HepG2 (cell line): ENCODE results near the gene ZBTB1.
A peak's percentile ranks its signal among the peaks of the same experiment; 100 is the strongest.

ENCODE experiments used
- ELK4 ChIP-seq: sonication (generic); formaldehyde crosslinking; IDR thresholded peaks from 2 replicates; pipeline ENCODE4 v1.9.0; 2021; ENCODE audit warnings: missing genetic modification reagents, borderline replicate concordance
- FOXA1 ChIP-seq, 2 experiments: fragments of 450-650 bp in 1 of 2; sonication (generic) in 1 of 2; formaldehyde crosslinking in 1 of 2; IDR thresholded peaks; 2 replicates each; pipeline versions ENCODE4 v1.4.0 to v1.6.1; 2016 to 2020; ENCODE audit warnings: missing genetic modification reagents in 1 of 2
- PRPF4 ChIP-seq: fragments of 200-400 bp; formaldehyde crosslinking; IDR thresholded peaks from 2 replicates; pipeline ENCODE4 v1.6.1; 2016; ENCODE audit warnings: low read length, low read depth; ENCODE audit not compliant: poor library complexity, severe bottlenecking
- SMARCE1 ChIP-seq: fragments of 450-650 bp; IDR thresholded peaks from 2 replicates; pipeline ENCODE4 v1.6.1; 2017; ENCODE audit warnings: borderline replicate concordance
- ZNF75D ChIP-seq: sonication (generic); formaldehyde crosslinking; IDR thresholded peaks from 2 replicates; pipeline ENCODE4 v1.8.1; 2023; ENCODE audit warnings: missing genetic modification reagents, mild to moderate bottlenecking, borderline replicate concordance
- TF ChIP-seq, protein P1 (sequence below): sonication (generic); formaldehyde crosslinking; IDR thresholded peaks from 2 replicates; pipeline ENCODE4 v1.5.1; 2020; ENCODE audit warnings: mild to moderate bottlenecking, missing genetic modification reagents, moderate library complexity

DNA sequence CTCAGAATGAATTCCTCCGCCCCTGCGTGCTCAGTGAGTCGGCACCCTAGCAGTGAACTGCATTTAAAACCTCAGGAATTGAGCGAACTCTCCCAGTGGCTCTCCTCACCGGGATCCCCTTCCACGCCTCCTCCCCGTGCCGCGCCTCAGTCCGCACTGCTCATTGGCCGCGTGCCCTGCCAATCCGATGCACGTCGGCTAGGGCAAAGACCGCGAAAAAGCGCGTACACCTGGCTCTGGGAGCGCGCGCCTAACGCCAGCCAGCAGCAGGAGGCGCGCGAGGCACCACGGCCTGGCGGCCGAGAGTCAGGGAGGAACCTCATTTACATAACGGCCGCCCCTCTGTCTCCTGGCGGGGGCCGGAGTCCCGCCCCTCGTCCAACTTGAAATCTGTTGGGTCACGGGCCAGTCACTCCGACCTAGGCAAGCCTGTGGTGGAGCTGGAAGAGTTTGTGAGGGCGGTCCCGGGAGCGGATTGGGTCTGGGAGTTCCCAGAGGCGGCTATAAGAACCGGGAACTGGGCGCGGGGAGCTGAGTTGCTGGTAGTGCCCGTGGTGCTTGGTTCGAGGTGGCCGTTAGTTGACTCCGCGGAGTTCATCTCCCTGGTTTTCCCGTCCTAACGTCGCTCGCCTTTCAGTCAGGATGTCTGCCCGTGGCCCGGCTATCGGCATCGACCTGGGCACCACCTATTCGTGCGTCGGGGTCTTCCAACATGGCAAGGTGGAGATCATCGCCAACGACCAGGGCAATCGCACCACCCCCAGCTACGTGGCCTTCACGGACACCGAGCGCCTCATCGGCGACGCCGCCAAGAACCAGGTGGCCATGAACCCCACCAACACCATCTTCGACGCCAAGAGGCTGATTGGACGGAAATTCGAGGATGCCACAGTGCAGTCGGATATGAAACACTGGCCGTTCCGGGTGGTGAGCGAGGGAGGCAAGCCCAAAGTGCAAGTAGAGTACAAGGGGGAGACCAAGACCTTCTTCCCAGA lies 35.9 kb downstream of the ZBTB1 start, which contains the start of gene HSPA2:
- TF ChIP-seq ZNF75D (CRISPR knock-in tag), result no peak
- no peak for TF ChIP-seq SMARCE1
- TF ChIP-seq FOXA1 (IDR thresholded peaks at IDR 0.05), result no peak
- peak; percentile 48 for TF ChIP-seq FOXA1 (CRISPR knock-in tag; IDR thresholded peaks at IDR 0.05)
- TF ChIP-seq, protein P1, sequence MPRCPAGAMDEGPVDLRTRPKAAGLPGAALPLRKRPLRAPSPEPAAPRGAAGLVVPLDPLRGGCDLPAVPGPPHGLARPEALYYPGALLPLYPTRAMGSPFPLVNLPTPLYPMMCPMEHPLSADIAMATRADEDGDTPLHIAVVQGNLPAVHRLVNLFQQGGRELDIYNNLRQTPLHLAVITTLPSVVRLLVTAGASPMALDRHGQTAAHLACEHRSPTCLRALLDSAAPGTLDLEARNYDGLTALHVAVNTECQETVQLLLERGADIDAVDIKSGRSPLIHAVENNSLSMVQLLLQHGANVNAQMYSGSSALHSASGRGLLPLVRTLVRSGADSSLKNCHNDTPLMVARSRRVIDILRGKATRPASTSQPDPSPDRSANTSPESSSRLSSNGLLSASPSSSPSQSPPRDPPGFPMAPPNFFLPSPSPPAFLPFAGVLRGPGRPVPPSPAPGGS (CRISPR knock-in tag), result 0 out of 2 replicates have a peak, but pooled peaks have one; percentile 27
- no peak for TF ChIP-seq PRPF4
- no peak for TF ChIP-seq ELK4 (CRISPR knock-in tag)
